Kidney (tissue), 14 donors: ENCODE results near the gene ZNF32. TPM values are rescaled to one million over a fixed set of nuclear protein-coding genes. Genes with fewer than 3 reads are reported as not detected.
A peak's percentile ranks its signal among the peaks of the same experiment; 100 is the strongest.

Experiments
- DNase-seq, 5 donors: peaks; one replicate each; pipeline ENCODE4 v3.0.0-alpha.2; 2013 to 2020
- FAIRE-seq: peaks from 2 replicates; lab custom pipeline; 2012; peaks lifted over from hg19 to GRCh38; lab: Jason Lieb, UNC
- H3K27ac ChIP-seq, 2 donors: one replicate each; pipeline ENCODE4 v1.7.0; 2013; ENCODE audit warnings: low read depth in 2 of 2, low read length in 2 of 2, inconsistent platforms in 1 of 2
- H3K27me3 ChIP-seq: one replicate; pipeline ENCODE4 v1.7.1; 2013; ENCODE audit warnings: low read length, inconsistent platforms; ENCODE audit not compliant: control insufficient read depth, insufficient read depth
- H3K36me3 ChIP-seq, 3 donors: one replicate each; pipeline versions ENCODE4 v1.7.0 to v1.7.1; 2013; ENCODE audit warnings: low read length in 3 of 3, control low read depth in 1 of 3, inconsistent platforms in 1 of 3; ENCODE audit not compliant: insufficient read depth in 3 of 3, control insufficient read depth in 2 of 3
- H3K4me1 ChIP-seq, 3 donors: one replicate each; pipeline versions ENCODE4 v1.7.0 to v1.7.1; 2013; ENCODE audit warnings: low read length in 3 of 3, inconsistent platforms in 1 of 3, low read depth in 1 of 3; ENCODE audit not compliant: control insufficient read depth in 2 of 3, insufficient read depth in 2 of 3
- H3K4me3 ChIP-seq, 3 donors: one replicate each; pipeline versions ENCODE4 v1.7.0 to v1.8.1; 2013; ENCODE audit warnings: low read length in 3 of 3, control low read depth in 1 of 3, inconsistent platforms in 1 of 3
- H3K9ac ChIP-seq, 3 donors: one replicate each; pipeline versions ENCODE4 v1.7.0 to v1.7.1; 2013; ENCODE audit warnings: low read length in 3 of 3, control low read depth in 1 of 3, inconsistent platforms in 1 of 3
- H3K9me3 ChIP-seq, 3 donors: one replicate each; pipeline versions ENCODE4 v1.7.0 to v1.7.1; 2013; ENCODE audit warnings: low read length in 3 of 3, control low read depth in 1 of 3, inconsistent platforms in 1 of 3; ENCODE audit not compliant: control insufficient read depth in 2 of 3, insufficient read depth in 1 of 3
- intact Hi-C: fragments of 100-400 bp; cut with DNase I; formaldehyde crosslinking; loops from one replicate; pipeline ENCODE4 v1.11.1; 2022
- polyA plus RNA-seq: library from polyadenylated mRNA; stranded (reverse); fragments of 350-450 nt; fragmentation: Illumina TruSeq; extraction: RNeasy Lipid Tissue Mini Kit (QIAGEN cat#74804); gene quantifications from one replicate; pipeline ENCODE4 v1.2.3, GENCODE V29; 2014; ENCODE audit warnings: low read depth, low replicate concordance; ENCODE audit not compliant: insufficient read depth
- total RNA-seq: library from RNA; stranded (reverse); fragmentation: NEBNext Ultra II Directional; extraction: Animal tissue kit (Norgen Biotek cat#: 25700); gene quantifications from one replicate; pipeline ENCODE4 v1.2.1, GENCODE V29; 2021
- TF ChIP-seq, protein P1 (sequence below): IDR thresholded peaks from 3 replicates; pipeline ENCODE4 v1.5.1; 2012; ENCODE audit warnings: mild to moderate bottlenecking, moderate library complexity, borderline replicate concordance; ENCODE audit not compliant: insufficient read depth; ENCODE audit errors: extremely low read depth
- donor health status: control.
- donor health status: control.
- donor health status: control.
- donor health status: control.
- donor health status: control.
- donor health status: DM: yes; HTN: yes; CAD: no.
- donor health status: Normal renal cell carcinoma (clear cell type).

Gene ZNF32
- total and polyA plus RNA-seq, 2 donors from 2014 or later: 35.0 to 73.7 TPM

DNA sequence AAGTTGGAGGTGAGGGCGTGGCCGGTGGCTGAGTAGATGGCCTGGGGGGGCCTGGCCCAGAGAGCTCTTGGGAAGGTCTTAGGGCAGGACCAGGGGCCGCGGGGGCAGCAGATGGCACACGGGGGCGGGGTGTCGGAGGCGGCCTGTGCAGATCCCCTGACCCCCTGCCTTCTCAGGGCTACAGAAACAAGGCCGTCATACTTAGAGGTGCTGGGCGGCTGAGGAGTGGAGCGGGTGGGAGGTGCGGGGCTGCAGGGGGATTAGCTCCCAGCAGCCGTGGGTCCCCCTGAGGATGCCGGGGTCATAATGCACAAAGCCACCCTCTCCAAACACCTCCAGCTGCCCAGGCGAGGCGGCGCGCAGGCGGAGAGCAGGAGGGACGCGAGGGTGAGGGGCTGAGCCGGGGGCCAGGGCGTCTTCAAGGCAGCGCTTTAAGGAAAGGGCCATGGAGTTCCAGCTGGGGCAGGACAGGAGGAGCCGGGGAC lies 40.4 kb upstream of the ZNF32 start:
- Histone ChIP-seq H3K27ac (no peak overlapping the region), H3K36me3 (no peaks in the 10 kb centered on the region), H3K4me3 (peak overlapping the region in 2 of 3 donors; percentile 82 to 84), H3K27me3 (no peaks in the 10 kb centered on the region), H3K9ac (no peak overlapping the region), H3K9me3 (no peaks in the 10 kb centered on the region), H3K4me1 (peaks cover 0 to 3% (median 0%) of the 10 kb centered on the region in 3 donors)
- TF ChIP-seq, protein P1, sequence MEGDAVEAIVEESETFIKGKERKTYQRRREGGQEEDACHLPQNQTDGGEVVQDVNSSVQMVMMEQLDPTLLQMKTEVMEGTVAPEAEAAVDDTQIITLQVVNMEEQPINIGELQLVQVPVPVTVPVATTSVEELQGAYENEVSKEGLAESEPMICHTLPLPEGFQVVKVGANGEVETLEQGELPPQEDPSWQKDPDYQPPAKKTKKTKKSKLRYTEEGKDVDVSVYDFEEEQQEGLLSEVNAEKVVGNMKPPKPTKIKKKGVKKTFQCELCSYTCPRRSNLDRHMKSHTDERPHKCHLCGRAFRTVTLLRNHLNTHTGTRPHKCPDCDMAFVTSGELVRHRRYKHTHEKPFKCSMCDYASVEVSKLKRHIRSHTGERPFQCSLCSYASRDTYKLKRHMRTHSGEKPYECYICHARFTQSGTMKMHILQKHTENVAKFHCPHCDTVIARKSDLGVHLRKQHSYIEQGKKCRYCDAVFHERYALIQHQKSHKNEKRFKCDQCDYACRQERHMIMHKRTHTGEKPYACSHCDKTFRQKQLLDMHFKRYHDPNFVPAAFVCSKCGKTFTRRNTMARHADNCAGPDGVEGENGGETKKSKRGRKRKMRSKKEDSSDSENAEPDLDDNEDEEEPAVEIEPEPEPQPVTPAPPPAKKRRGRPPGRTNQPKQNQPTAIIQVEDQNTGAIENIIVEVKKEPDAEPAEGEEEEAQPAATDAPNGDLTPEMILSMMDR: no peak
- FAIRE-seq (no peak), DNase-seq (no peak)
- intact Hi-C loops: loop anchor here (5.0 kb wide), 1 partner anchor 693 kb away; no protein-coding TSS in a partner anchor

DNA sequence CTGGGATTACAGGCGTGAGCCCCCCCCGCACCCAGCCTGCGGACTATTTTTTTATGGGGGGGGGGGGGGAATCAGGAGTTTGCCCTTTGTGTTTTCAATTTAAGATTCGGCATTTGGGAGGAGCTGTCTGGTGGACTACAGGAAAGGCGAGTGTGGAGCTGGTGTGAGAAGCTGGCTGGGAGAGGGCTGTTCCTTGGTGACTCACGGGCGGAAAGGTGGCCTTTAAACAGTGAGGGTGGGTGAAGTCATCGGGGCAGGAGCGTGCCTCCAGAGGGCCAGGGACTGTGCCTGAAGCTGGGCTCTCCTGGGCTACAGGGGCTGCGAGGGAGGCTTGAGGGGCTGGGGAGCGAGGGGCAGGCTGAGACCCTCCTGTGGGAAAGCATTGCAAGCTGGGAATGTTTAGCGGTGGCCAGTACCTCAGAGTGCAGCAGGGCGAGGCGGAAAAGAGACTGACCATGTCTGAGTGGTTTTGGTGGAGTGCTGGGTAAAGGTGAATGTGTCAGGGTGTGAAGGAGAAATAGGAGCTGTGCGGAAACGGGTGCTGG lies 39.7 kb upstream of the ZNF32 start:
- DNase-seq: no peak

DNA sequence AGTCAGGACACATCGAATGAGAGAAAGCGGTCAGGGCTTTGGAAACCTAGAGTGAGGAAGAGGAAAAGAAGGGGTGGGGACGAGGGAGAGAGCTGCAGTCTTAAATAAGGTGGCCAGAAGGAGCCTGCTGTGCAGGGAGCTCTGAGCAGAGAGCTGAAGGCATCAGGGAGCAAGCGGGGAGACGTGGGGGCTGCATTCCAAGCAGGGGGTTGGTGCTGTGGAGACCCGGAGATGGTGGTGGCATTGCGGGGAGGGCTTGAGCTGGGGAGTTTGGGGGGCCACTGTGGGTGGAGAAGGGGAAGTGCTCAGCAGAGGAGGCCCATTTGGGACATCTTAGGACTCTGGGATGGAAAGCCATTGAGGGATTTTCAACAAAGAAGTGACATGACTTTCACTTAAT lies 38.7 kb upstream of the ZNF32 start:
- peaks cover 0 to 3% (median 0%) of the 10 kb centered on the region in 3 donors for H3K4me1 ChIP-seq
- no peaks in the 10 kb centered on the region for H3K9me3 ChIP-seq
- TF ChIP-seq, protein P1: no peak
- no peak overlapping the region for H3K27ac ChIP-seq
- no peak overlapping the region for H3K9ac ChIP-seq
- H3K4me3 ChIP-seq: no peak overlapping the region
- no peak for DNase-seq
- FAIRE-seq: no peak
- intact Hi-C loops: loop anchor here (5.0 kb wide), 1 partner anchor 695 kb away; no protein-coding TSS in a partner anchor
- H3K27me3 ChIP-seq: no peaks in the 10 kb centered on the region
- H3K36me3 ChIP-seq: no peaks in the 10 kb centered on the region

More for the DNA sequence above, 39.7 kb upstream of the ZNF32 start:
- Histone ChIP-seq H3K27me3 (no peaks in the 10 kb centered on the region), H3K4me1 (peaks cover 0 to 3% (median 0%) of the 10 kb centered on the region in 3 donors), H3K4me3 (no peak overlapping the region), H3K9ac (no peak overlapping the region), H3K27ac (no peak overlapping the region), H3K9me3 (no peaks in the 10 kb centered on the region), H3K36me3 (no peaks in the 10 kb centered on the region)
- intact Hi-C loops: loop anchor here (5.0 kb wide), 1 partner anchor 694 kb away; no protein-coding TSS in a partner anchor
- TF ChIP-seq, protein P1: no peak
- no peak for FAIRE-seq
